ENCODE data around the gene GALK2. TPM values are rescaled to one million over a fixed set of nuclear protein-coding genes. Genes with fewer than 3 reads are reported as not detected.
"Not testable (repeated sequence)": the region's sequence is repeated elsewhere in the genome, so short reads cannot be mapped to it uniquely, and the experiment has no call there.

Gene GALK2
- total RNA-seq, 3 donors from 2014 or later (not counting 1 experiment from before 2014, with no cell fraction given): 19.1 to 24.3 (median 23.6) TPM

DNA sequence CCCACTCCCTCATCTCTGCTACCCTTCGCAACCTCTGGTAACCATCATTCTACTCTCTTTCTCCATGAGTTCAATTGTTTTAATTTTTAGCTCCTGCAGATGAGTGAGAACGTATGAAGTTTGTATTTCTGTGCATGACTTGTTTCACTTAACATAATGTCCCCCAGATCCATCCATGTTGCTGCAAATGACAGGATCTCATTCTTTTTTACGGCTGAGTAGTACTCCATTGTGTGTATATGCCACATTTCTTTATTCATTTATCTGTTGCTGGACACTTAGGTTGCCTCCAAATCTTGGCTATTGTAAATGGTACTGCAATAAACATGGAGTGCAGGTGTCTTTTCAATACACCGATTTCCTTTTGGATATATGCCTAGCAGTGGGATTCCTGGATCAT is 12.1 kb downstream of the GALK2 start:
- Mint-ChIP-seq H3K27me3 (ENCODE audit: low read depth in 2 of 2) (no peaks in the 10 kb centered on the region), H3K9me3 (no peaks in the 10 kb centered on the region), H3K4me3 (no peak overlapping the region), H3K27ac (no peak overlapping the region), H3K4me1 (peaks cover 29% of the 10 kb centered on the region in 2 donors), H3K36me3 (no peaks in the 10 kb centered on the region)
- TF ChIP-seq, protein P1, sequence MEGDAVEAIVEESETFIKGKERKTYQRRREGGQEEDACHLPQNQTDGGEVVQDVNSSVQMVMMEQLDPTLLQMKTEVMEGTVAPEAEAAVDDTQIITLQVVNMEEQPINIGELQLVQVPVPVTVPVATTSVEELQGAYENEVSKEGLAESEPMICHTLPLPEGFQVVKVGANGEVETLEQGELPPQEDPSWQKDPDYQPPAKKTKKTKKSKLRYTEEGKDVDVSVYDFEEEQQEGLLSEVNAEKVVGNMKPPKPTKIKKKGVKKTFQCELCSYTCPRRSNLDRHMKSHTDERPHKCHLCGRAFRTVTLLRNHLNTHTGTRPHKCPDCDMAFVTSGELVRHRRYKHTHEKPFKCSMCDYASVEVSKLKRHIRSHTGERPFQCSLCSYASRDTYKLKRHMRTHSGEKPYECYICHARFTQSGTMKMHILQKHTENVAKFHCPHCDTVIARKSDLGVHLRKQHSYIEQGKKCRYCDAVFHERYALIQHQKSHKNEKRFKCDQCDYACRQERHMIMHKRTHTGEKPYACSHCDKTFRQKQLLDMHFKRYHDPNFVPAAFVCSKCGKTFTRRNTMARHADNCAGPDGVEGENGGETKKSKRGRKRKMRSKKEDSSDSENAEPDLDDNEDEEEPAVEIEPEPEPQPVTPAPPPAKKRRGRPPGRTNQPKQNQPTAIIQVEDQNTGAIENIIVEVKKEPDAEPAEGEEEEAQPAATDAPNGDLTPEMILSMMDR (IDR thresholded peaks at IDR 0.05): no peak
- DNase-seq (no peak), ATAC-seq (no peak)
- H3K4me3 ChIP-seq (ENCODE audit: low read length): no peak overlapping the region
- intact Hi-C loops (cut with micrococcal nuclease): no loop called here
- H3K36me3 ChIP-seq (ENCODE audit: control insufficient read depth, insufficient read depth, low read length): no peaks in the 10 kb centered on the region
- no peaks in the 10 kb centered on the region for H3K9me3 ChIP-seq (ENCODE audit: control insufficient read depth, insufficient read depth, low read length)
- H3K27me3 ChIP-seq (ENCODE audit: control insufficient read depth, insufficient read depth, low read length): no peaks in the 10 kb centered on the region
- WGBS (ENCODE audit: insufficient coverage): 98% methylated on average over 4 of the region's 4 CpGs
- H3K27ac ChIP-seq (ENCODE audit: low read length): no peak overlapping the region
- H3K4me1 ChIP-seq (ENCODE audit: control insufficient read depth, insufficient read depth, low read length): no peaks in the 10 kb centered on the region

DNA sequence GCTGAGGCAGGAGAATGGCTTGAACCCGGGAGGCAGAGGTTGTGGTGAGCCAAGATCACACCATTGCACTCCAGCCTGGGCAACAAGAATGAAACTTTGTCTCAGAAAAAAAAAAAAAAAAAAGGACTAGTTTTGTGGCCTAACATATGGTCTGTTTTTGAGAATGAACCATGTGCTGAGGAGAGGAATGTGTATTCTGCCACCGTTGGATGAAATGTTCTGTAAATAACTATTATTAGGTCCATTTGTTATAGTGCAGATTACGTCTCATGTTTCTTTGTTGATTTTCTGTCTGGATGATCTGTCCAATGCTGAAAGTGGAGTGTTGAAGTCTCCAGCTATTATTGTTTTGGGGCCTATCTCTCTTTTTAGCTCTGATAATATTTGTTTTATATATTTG is 13.7 kb downstream of the GALK2 start:
- DNase-seq; H3K27ac Mint-ChIP-seq; H3K9me3 ChIP-seq (ENCODE audit: control insufficient read depth, insufficient read depth, low read length); H3K4me3 ChIP-seq (ENCODE audit: low read length); H3K36me3 Mint-ChIP-seq; H3K27ac ChIP-seq (ENCODE audit: low read length); H3K4me3 Mint-ChIP-seq; H3K4me1 ChIP-seq (ENCODE audit: control insufficient read depth, insufficient read depth, low read length); ATAC-seq; intact Hi-C loops (cut with micrococcal nuclease); H3K27me3 Mint-ChIP-seq (ENCODE audit: low read depth in 2 of 2); H3K36me3 ChIP-seq (ENCODE audit: control insufficient read depth, insufficient read depth, low read length); H3K27me3 ChIP-seq (ENCODE audit: control insufficient read depth, insufficient read depth, low read length); H3K9me3 Mint-ChIP-seq: not testable (repeated sequence)
- 95% methylated on average over 3 of the region's 3 CpGs for WGBS (ENCODE audit: insufficient coverage)
- H3K4me1 Mint-ChIP-seq: peaks cover 42 to 46% of the 10 kb centered on the region in 2 donors

DNA sequence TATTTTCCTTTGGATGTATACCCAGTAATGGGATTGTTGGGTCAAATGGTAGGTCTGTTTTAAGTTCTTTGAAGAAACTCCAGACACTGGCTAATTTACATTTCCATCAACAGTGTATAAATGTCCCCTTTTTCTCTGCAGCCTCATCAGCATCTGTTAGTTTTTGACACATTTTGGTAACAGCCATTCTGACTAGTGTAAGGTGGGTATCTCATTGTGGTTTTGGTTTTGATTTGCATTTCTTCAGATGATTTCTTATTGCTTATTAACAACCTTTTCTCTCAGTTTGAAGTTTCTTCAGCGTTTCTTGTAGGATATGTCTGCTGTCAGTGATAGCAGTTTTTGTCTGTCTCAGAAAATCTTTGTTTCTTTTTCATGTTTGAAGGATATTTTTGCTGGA is 15.4 kb downstream of the GALK2 start:
- no peaks in the 10 kb centered on the region for H3K36me3 Mint-ChIP-seq
- DNase-seq (no peak), ATAC-seq (peak; percentile 56 to 70 (median 65))
- intact Hi-C loops (cut with micrococcal nuclease): no loop called here
- Histone ChIP-seq H3K27ac (ENCODE audit: low read length) (no peak overlapping the region), H3K4me1 (ENCODE audit: control insufficient read depth, insufficient read depth, low read length) (no peaks in the 10 kb centered on the region), H3K27me3 (ENCODE audit: control insufficient read depth, insufficient read depth, low read length) (no peaks in the 10 kb centered on the region), H3K36me3 (ENCODE audit: control insufficient read depth, insufficient read depth, low read length) (no peaks in the 10 kb centered on the region), H3K9me3 (ENCODE audit: control insufficient read depth, insufficient read depth, low read length) (no peaks in the 10 kb centered on the region), H3K4me3 (ENCODE audit: low read length) (no peak overlapping the region)
- H3K4me1 Mint-ChIP-seq: peaks cover 54 to 55% of the 10 kb centered on the region in 2 donors
- no CpG with 5 or more reads among the region's 1 CpG for WGBS (ENCODE audit: insufficient coverage)
- TF ChIP-seq, protein P1 (IDR thresholded peaks at IDR 0.05): no peak
- H3K27me3 Mint-ChIP-seq (ENCODE audit: low read depth in 2 of 2): no peaks in the 10 kb centered on the region
- H3K4me3 Mint-ChIP-seq: no peak overlapping the region
- H3K9me3 Mint-ChIP-seq: no peaks in the 10 kb centered on the region
- H3K27ac Mint-ChIP-seq: peak overlapping the region; percentile 66 to 74

DNA sequence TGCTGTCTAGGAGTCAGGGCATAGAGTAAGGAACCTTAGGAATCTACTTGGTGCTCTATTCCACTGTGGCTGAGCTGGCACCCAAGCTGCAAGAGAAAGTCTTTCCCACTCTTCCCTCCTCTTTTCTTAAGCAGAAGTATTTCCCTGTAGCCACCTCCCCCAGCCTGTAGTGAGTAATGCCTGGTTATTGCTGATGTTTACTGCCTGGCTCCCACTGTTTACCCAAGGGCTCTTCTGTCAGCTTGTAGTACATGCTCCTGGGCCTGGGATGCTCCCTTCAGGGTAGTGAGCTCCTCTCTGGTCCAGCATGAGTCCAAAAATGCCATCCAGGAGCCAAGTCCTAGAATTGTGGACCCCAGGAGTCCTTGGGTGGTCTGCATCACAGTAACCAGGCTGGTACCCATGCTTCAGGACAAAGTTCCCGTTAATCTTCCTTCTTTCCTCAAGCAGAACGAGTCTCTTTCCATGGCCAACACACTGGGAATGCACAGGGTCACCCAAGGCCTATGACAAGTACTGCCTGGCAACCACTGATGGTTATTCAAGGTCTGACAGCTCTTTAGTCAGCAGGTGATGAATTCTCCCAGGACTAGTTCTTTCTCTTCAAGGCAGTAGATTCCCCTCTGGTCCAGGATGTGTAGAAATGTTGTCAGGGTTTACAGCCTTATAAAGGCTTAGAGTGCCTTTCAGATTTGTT is 17.6 kb downstream of the GALK2 start:
- H3K9me3 Mint-ChIP-seq: no peaks in the 10 kb centered on the region
- intact Hi-C loops (cut with micrococcal nuclease): no loop called here

More for the DNA sequence above, 17.6 kb downstream of the GALK2 start:
- H3K4me3 ChIP-seq (ENCODE audit: low read length): no peak overlapping the region
- Mint-ChIP-seq H3K27ac (peak overlapping the region in 1 of 2 donors; percentile 64), H3K4me1 (peaks cover 64 to 71% of the 10 kb centered on the region in 2 donors), H3K27me3 (ENCODE audit: low read depth in 2 of 2) (no peaks in the 10 kb centered on the region), H3K36me3 (no peaks in the 10 kb centered on the region), H3K4me3 (no peak overlapping the region)
- DNase-seq (no peak), ATAC-seq (no peak)
- H3K4me1 ChIP-seq (ENCODE audit: control insufficient read depth, insufficient read depth, low read length): no peaks in the 10 kb centered on the region
- H3K9me3 ChIP-seq (ENCODE audit: control insufficient read depth, insufficient read depth, low read length): no peaks in the 10 kb centered on the region
- H3K27ac ChIP-seq (ENCODE audit: low read length): no peak overlapping the region
- H3K36me3 ChIP-seq (ENCODE audit: control insufficient read depth, insufficient read depth, low read length): no peaks in the 10 kb centered on the region
- TF ChIP-seq, protein P1 (IDR thresholded peaks at IDR 0.05): no peak
- no peaks in the 10 kb centered on the region for H3K27me3 ChIP-seq (ENCODE audit: control insufficient read depth, insufficient read depth, low read length)
- WGBS (ENCODE audit: insufficient coverage): 97% methylated on average over 2 of the region's 2 CpGs

Measured in natural killer cell (primary cell).